Hematopoietic multipotent progenitor cell treated with erythropoietin and hydrocortisone succinate and interleukin-3 and kit ligand, for 8 days (in vitro differentiated cells): ENCODE results near the gene XRN2.
"Not testable (repeated sequence)": the region's sequence is repeated elsewhere in the genome, so short reads cannot be mapped to it uniquely, and the experiment has no call there.

Source experiments
- DNase-seq: peaks from one replicate; pipeline ENCODE4 v3.0.0-alpha.2; 2015

XRN2 gene

DNA sequence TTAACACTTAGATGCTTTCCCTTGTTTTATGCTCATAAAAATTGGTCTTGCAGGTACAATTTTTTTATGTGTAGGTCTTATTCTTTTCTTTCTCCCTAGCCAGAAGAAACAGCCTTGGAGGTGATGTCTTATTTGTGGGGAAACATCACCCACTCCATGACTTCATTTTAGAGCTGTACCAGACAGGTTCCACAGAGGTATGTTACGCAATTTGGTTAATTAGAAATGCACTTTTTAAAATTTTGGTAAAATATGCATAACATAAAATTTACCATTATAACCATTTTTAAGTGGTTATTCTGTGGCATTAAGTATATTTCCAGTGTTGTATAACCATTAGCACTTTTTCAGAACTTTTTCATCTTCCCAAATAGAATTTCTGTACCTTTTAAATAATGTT lies 52.9 kb downstream of the XRN2 start:
- DNase-seq: no peak

DNA sequence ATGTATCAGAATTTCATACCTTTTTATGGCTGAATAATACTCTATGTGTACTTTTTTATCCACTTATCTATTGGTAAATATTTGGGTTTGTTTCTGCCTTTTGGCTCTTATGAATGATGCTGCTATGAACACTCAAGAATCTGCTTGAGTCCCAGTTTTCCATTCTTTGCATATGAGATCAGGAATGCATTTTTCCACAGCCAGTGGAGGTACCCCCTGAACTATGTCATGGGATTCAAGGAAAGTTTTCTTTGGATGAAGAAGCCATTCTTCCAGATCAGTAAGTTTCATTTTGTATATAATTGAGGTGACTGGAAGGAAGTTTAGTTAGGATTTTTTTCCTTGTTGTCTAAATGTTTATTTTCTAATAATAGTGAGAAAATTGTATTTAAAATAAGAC lies 53.3 kb downstream of the XRN2 start:
- no peak for DNase-seq

DNA sequence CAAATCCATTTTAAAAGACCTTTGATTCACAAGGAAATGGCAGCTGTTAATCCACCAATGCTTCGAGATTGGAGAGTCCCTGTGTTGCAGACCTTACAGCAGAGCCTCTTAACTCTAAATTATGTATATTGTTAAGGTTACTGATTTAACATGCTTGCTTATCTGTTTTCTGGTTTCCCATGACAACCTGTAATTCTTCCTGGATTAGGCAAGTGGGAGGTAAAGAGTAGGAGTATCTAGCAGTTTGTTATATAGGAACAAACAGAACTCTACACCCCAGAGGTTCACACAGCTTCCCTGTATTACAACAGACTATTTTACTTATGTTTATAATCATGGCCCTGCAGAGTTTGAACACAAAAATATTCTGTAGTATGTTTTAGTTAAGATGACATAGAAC lies 54.7 kb downstream of the XRN2 start:
- DNase-seq: no peak

DNA sequence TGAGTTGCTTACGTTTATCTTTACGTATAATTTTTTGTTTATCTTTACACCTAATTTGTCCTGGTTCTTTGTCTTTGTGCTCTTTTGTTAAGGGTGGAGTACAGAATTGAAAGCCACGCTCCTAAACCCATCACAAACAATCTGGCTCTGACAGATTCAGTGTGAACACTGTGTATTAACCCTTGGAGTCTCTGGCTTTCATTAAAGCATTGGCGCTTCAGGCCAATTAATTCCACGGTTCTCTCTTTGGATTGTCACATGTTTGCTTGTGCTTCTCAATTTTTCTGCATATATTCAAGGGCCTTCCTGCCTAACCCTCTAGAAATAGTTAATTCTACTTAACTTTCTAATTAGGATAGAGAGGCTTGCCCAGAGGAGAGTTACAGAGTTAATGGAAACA lies 55.6 kb downstream of the XRN2 start:
- no peak for DNase-seq

DNA sequence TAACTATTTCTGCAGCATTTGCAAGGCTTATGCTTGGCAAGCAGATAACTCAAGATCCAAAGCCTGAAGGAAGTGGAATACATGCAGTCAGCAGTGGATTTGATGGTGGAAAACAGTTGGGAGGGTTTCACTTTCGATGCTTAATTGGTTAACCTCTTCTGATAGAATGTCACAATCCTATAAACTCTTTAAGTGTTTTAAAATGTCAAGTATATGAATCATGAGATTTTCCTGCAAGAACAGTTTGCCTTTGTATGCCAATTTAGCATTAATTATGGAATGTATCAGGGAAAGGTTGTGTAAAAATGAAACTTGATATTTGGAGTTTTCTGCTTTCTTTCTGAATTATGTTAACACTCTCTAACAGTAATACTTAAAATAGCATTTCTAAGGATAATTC lies 57.6 kb downstream of the XRN2 start:
- DNase-seq: no peak

DNA sequence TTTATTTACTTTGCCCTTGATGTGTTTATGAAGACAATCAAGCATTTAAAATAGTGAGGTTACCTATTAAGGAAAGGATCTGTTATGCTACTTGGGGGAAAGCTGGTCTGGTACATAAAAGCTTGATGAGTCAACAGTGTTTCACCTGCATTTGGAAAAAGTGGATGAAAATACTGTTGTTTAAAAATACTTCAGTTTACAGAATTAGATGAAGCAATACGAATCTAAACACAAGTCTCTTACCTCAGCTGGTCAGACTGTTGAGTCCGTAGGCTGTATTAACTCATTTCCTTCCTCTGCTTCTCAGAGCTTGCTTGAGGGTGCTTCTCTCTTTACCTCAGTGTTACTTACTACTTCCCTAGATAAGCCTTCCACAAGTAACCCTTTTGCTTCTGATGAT lies 58.1 kb downstream of the XRN2 start:
- DNase-seq: no peak

DNA sequence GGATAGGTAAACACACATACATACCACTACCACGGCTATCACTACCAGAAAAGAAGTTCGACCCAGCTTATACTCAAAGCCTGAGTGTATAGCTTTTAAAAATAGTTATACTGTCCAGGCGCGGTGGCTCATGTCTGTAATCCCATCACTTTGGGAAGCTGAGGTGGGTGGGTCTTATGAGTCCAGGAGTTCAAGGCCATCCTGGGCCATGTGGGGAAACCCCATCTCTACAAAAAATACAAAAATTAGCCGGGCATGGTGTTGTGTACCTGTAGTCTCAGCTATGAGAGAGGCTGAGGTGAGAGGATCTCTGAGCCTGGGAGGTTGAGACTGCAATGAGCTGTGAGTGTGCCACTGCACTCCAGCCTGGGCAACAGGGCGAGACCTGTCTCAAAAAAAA lies 61.3 kb downstream of the XRN2 start:
- DNase-seq: no peak

DNA sequence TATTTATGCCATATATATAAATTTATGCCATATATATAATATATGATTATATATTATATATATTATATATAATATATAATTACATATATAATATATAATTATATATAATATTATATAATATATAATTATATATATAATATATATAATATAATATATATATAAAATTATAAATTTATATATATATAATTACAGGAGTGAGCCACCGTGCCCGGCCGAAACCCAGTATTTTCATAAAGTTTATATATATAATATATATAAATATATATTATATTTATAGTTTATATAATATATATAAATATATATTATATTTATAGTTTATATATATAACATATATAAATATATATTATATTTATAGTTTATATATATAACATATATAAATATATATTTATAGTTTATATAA lies 62.6 kb downstream of the XRN2 start:
- DNase-seq: no peak

DNA sequence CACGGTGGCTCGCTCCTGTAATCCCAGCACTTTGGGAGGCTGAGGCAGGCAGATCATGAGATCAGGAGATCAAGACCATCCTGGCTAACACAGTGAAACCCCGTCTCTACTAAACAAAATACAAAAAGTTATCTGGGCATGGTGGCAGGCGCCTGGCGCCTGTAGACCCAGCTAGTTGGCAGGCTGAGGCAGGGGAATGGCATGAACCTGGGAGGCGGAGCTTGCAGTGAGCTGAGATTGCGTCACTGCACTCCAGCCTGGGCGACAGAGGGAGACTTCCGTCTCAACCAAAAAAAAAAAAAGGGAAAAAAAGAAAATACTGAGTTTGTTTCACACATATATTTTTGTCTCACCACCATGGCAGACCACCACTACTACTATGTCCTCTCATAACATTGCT lies 63.1 kb downstream of the XRN2 start:
- not testable (repeated sequence) for DNase-seq

DNA sequence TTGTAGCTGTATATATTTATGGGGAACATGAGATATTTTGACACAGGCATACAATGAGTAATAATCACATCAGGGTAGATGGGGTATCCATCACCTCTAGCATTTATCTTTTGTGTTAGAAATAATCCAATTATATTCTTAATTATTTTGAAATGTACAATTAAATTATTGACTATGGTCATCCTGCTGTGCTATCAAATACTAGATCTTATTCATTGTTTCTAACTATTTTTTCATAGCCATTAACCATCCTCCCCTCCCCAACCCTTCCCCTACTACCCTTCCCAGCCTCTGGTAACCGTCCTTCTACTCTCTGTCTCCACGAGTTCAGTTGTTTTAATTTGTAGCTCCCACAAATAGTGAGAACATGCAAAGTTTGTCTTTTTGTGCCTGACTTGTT lies 65.7 kb downstream of the XRN2 start:
- DNase-seq: no peak

DNA sequence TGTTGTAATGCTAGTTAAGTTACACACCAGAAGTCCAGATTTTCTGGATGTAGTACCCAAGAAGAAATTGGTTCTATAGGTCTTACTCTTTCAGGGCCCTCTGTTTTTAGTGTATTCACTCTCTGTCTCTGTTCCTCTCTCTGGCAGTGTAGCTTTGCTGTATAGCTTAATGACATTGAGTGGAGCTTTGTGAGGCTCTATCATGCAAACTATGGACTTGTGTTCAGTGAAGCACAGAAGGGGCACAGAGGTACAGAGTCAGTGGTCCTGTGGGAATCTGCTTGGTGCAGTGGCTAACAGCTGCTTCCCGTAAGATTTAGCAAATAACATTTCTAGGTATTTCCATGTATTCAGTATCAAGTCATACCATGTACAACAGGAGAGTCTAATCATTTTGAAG lies 68.1 kb downstream of the XRN2 start:
- DNase-seq: no peak

DNA sequence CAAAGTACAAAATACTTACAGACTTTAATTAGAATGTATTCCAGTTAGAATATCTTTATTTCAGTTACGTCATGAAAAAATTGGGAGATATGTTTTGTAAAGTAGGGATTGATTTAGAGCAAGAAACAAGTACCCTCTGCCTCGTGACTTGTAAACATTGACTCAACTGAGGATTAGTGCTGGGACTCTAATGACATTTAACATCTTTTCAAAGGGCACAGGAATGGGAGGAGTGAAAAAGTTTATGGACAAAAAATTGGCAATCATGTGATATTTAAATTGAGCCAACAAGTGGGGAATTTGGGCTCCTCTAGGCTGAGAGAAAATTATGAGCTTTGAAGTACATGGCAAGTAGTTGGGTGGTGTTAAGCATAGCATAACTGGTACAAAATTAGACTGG lies 68.9 kb downstream of the XRN2 start:
- DNase-seq: no peak

DNA sequence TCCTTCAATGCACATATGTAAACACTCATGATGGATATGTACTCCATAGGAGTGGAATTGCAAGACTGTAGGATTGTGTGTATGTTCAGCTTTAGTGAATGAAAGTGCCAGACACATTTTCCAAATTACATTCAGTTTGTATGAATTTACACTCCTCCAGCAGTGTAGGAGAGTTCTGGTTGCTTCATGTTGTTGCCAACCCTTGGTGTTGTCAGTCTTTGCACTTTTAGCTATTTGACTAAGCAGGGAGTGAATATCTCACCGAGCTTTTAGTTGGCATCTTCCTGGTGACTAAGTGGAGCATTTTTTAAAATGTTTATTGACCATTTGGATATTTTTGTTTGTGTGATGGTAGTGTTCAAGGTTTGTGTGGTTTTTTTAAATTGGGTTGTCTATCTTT lies 70.3 kb downstream of the XRN2 start:
- DNase-seq: no peak

DNA sequence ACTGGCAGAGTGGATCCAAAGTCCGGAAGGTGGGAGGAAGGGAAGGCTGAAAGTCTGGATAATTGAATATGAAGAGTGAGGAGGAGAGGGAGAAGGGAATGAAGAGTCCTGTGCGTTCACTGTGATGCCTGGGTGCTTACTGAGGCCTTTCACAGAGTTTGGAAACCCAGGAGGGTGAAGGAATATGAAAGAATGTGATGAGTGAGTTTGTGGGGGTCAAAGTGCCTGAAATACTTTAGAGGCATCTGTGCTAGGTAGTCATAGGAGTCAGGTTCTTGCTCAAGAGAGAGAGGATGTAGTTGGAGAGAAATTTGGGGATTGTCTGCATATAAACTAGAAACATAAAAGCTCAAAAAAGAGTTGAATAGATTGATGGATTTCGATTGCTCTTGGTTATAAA lies 73.5 kb downstream of the XRN2 start:
- DNase-seq: no peak

DNA sequence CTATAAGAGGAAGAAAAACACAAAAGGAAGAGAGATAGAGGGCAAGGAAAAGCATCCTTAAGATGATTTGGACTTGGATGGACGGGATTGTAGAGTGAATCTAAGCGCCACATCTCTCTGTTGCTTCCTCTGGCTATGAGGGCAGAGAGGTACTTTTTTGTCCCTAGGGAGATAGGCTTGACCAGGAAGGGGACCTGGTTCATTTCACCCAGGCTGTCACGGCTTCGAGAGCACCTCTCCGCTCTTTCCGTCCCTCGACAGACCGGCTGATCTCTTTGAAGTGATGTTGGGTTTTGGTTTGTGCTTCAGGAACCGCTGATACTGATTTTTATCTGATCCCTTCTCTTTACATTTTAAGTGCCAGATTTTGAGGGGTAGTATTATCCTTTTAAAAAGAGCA lies 74.6 kb downstream of the XRN2 start:
- DNase-seq: no peak

DNA sequence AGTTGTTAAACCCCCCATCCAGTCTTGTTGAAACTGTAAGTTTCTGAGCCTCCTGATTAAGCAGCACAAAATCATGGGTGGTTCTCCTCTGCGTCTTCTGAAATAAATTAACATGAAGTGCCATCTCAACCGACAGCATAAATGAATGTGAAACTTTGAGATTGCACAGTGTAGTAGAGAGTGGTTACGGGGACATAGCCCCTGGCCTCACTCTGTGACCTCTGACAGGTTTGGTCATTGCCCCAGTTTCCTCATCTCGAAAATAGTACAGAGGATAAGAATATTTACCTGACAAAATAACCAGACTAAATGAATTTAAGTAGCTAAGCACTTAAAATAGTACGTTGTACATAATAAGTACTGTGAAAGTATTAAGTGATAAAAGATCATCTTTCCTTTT lies 75.1 kb downstream of the XRN2 start:
- no peak for DNase-seq

DNA sequence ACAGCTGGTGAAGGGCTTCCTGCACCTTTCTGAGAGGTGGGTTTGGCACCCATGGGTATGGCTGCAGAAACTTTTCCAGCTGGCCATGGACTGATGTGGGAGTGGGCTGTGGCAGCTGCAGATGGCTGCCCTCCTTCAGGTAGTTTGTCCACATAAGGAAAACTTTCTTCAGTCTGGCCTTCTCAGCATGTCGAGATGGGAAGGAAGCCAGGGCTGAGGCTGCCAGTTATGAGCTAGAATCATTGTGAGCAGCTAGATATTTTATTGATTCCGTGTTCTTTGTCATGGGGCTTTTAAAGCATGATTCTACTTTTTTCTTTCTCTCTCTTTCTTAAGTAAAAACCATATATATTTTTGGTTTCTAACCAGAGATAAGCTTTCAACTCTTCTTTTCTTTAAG lies 77.6 kb downstream of the XRN2 start:
- no peak for DNase-seq

DNA sequence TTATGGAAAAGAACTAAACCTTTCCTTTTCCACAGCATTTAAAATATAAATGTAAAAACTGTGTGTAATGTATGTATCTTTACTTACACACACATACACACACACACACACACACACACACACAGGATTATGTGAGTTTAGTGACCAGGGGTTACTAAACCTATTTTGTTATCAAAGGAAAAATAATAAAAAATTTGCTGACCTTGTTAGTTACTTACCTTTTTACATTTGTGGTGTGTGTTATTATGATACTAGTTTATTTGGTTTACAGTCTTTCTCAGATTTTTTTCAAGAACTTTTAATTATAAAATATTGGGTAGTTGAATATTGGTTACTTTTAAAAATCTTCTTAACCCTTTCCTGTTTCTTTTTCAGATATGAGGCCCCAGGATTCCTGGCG lies 78.5 kb downstream of the XRN2 start:
- DNase-seq: no peak

DNA sequence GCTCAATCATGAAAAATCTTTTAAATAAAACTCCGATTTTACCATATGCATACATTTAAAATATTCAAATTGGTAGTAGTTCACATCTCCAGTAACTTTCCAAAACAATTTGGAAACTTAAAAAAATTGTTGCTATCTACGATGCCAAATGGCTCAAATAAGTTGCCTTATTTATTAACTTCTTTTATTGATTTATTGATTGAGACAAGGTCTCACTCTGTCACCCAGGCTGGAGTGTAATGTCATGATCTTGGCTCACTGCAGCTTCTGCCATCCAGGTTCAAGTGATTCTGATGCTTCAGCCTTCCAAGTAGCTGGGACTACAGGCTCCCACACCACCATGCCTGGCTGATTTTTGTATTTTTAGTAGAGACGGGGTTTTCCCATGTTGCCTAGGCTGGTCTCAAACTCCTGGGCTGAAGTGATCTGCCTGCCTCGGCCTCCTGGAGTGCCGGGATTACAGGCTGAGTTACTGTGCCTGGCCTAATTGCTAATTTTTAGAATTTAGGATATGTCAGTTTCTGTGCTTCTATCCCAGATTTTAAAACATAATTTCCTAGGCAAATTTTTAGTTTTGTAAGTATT lies 81.3 kb downstream of the XRN2 start:
- DNase-seq: no peak

DNA sequence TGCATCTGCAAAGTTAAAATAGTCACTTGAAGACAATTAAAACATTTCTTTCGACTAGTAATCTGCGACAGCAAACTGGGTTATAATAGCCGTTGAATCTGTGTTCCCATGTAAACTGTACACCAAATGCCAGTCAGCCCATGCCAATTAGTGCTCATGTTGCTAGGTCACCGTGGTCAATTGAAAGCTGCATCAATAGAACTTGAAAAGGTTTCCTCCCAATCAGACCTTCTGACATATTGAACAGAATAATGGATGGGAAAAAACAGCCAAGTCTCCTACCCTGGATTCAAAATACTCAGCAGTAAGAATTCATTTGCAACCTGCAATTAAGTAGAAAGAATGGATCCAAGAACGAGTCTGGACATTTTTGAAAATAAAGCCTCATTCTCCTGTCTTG lies 83.0 kb downstream of the XRN2 start:
- no peak for DNase-seq

DNA sequence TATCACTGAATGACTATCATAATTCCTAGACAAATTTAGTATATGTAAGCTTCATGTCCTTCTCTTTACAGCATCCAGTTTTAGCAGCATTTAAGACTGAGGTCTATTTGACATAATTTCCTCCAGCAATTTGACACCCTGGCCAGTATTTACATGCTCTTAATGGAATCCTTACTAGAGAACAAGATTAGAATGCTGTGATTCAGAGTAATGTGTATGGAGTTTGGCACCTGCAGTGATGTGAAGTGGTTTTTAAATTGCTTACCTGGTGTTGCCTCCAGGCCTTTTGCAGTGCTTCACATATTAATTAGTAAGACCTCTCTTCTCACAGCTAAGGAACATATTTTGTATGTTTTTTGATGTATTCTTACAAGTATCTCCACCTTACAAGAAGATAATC lies 84.4 kb downstream of the XRN2 start:
- DNase-seq: no peak

DNA sequence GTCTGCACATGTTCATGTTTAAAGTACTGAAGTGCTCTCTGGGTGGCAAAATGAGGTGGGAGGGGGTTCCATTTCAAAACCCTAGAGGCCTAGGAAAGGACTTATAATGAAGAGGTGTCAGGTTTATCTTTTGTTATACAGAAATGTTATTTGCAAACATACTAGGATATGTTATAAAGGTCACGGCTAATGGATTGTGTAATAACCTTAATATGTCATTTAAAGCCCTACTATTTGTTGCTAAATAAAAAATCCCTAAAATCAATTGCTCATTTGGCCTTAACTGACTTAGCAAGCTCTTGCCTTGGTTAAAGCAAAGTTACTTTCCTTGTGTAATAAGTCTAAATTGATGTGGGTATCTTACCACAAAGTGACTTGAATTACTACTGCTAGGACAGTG lies 85.4 kb downstream of the XRN2 start:
- no peak for DNase-seq

DNA sequence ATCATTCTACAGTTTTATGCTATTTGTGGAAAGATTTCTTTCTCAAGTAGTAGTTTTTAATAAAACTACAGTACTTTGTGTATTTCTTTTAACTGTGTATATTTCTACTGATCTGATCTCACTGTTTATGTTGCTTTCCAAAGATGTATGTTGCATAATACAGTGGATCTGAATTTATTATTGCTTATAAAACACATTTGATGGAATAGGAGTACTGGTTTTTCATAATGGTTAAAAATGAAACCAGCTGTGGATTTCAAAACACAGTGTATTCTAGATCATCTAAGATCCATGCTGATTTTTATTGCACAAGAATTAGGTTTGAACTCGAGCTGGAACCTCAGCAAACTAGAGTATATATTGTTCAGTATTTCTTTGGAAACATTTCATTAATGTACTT lies 86.2 kb downstream of the XRN2 start:
- DNase-seq: no peak

DNA sequence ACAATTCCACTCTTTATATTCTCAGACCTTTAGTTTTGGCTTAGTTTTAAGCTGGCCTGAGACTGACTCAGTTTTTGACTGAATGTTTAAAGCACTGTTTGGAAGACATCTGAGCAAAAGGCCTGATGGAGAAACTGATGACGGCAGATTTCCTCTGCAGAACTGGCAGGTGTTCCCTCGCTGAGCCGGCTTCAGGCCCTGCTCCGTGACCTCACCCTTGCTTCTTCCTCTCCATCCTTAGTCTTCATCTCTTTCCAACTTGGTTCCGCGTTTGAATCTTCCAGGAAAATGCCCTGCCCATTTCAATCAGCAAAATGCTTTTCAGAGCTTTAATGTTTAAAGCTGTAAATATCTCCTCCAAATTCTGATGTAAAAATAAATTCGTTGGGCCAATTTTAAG lies 87.6 kb downstream of the XRN2 start:
- no peak for DNase-seq

DNA sequence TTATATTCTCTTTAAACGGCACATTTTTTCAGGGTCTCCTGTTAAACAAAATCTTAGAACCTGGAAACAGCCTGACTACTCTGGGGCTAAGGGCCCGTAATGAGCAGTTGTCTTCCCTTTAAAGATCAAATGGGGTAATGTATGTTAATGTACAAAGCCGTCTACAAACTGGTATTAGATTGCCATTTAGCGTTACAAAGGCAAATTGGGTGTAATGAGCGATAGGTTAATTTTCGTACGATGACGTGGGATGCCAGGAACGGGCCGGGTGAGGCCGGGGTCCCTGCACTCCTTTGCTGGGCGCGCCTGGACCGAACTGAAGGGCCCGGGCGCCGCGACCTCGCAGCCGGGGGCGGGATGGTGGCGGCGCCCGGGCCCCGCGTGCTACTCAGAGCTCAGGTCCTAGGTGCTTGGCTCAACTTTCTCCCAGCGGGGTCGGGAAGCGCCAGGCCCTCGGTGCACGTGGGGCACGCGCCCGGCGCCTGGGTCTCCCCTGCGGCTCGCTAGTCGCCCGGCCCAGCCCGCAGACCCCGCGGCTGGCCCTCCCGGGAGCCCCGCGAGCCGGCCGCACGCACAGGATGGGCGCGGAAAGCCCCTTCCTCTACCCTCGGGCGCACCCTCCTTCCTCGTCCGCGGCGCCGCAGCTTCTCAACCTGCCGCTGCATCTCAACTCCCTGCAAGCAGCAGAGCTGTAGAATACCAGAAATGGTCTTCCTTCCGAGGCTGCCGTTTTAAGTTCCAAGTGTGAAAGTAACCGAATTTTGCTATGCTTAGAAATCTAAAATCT lies 88.2 kb downstream of the XRN2 start:
- DNase-seq: no peak
